DND-41 (cell line): Measurements from ENCODE around the gene OPCML.

Experiments used
- ATAC-seq: fragments of 200-7000 bp; cut with Tn5 transposase; 3 replicates; pipeline ENCODE4 v1.9.1; 2021; ENCODE audit warnings: low read depth; ENCODE audit not compliant: insufficient read depth
- DNase-seq: peaks from one replicate; pipeline ENCODE4 v3.0.0-alpha.2; 2020
- H2AFZ ChIP-seq: 2 replicates; pipeline ENCODE4 v1.6.0; 2012; ENCODE audit warnings: low read depth, low read length
- H3K27ac ChIP-seq: 2 replicates; pipeline ENCODE4 v1.5.1; 2012; ENCODE audit warnings: low read length, inconsistent platforms
- H3K27me3 ChIP-seq: fragments of 200-600 bp; sonication (generic); 2 replicates; pipeline ENCODE4 v1.6.0; 2012; ENCODE audit warnings: low read length, mild to moderate bottlenecking, inconsistent platforms; ENCODE audit not compliant: insufficient read depth, poor library complexity
- H3K36me3 ChIP-seq: 2 replicates; pipeline ENCODE4 v1.5.1; 2012; ENCODE audit warnings: low read length, inconsistent platforms; ENCODE audit not compliant: insufficient read depth
- H3K4me1 ChIP-seq: 2 replicates; pipeline ENCODE4 v1.5.1; 2012; ENCODE audit warnings: mild to moderate bottlenecking, low read length; ENCODE audit not compliant: insufficient read depth
- H3K4me2 ChIP-seq: 2 replicates; pipeline ENCODE4 v1.6.0; 2012; ENCODE audit warnings: mild to moderate bottlenecking, moderate library complexity, low read length, inconsistent platforms; ENCODE audit not compliant: insufficient read depth
- H3K4me3 ChIP-seq, 2 experiments: fragments of 200-600 bp in 1 of 2; shearing (Covaris generic) in 1 of 2; 2 replicates each; pipeline ENCODE4 v1.5.1; 2012 to 2016; ENCODE audit warnings: inconsistent platforms in 2 of 2, low read length in 2 of 2, mild to moderate bottlenecking in 2 of 2, low read depth in 1 of 2, moderate library complexity in 1 of 2
- H3K79me2 ChIP-seq: 2 replicates; pipeline ENCODE4 v1.6.0; 2012; ENCODE audit warnings: low read length, inconsistent platforms; ENCODE audit not compliant: insufficient read depth
- H3K9ac ChIP-seq: 2 replicates; pipeline ENCODE4 v1.6.0; 2012; ENCODE audit warnings: low read depth, mild to moderate bottlenecking, inconsistent platforms, low read length, moderate library complexity
- H3K9me3 ChIP-seq: 2 replicates; pipeline ENCODE4 v1.5.1; 2012; ENCODE audit warnings: low read length, moderate library complexity, mild to moderate bottlenecking, inconsistent platforms; ENCODE audit not compliant: insufficient read depth, severe bottlenecking
- H4K20me1 ChIP-seq: 2 replicates; pipeline ENCODE4 v1.6.0; 2012; ENCODE audit warnings: low read length; ENCODE audit not compliant: insufficient read depth
- EZH2 ChIP-seq: IDR thresholded peaks from 3 replicates; pipeline ENCODE4 v1.6.1; 2012; ENCODE audit warnings: borderline replicate concordance, low read depth, mild to moderate bottlenecking, moderate library complexity, low read length, inconsistent platforms; ENCODE audit not compliant: severe bottlenecking
- TF ChIP-seq, protein P1 (sequence below): IDR thresholded peaks from 2 replicates; pipeline ENCODE4 v1.5.1; 2012; ENCODE audit warnings: borderline replicate concordance, low read length, moderate library complexity, mild to moderate bottlenecking; ENCODE audit not compliant: poor library complexity, severe bottlenecking; ENCODE audit errors: extremely low read depth

OPCML gene

DNA sequence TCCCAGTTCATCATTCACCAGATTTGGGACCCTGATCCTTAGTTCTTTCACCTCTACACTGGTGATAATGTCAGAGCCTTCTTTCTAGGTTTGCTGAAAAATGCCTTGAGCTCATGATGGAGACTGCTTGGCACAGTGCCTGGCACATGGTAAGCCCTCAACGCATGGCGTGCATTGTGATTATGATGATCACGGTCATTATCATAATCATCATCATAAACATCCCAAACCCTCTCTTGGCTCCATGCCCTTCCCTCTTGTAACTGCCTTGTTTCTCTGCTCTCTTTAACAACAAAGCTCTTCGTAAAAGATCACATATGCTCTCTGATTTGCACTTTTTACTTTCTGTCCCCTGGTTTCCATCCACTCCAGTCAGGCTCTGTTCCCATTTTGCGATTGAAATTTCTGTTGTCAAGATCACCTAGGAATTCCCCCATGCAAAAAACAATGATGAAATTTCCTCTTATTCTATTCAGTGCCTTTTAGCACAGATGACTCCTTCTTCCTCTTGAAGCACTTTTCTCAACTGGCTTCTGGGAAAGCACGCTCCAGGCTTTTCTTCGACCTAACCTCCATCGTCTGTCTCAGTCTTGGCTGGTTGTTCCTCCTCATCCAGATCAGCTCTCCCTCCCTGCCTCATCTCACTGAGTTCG lies 479.1 kb downstream of the OPCML start:
- Histone ChIP-seq H3K4me1 (no peaks in the 10 kb centered on the region), H3K9ac (no peak overlapping the region), H3K27ac (no peak overlapping the region), H3K4me2 (no peak overlapping the region), H2AFZ (no peak overlapping the region), H3K9me3 (no peaks in the 10 kb centered on the region), H3K79me2 (no peaks in the 10 kb centered on the region), H3K27me3 (peaks cover 4% of the 10 kb centered on the region), H4K20me1 (no peaks in the 10 kb centered on the region), H3K36me3 (no peaks in the 10 kb centered on the region), H3K4me3 (no peak overlapping the region)
- DNase-seq, result no peak
- ATAC-seq, result no peak
- TF ChIP-seq EZH2, result no peak
- TF ChIP-seq, protein P1, sequence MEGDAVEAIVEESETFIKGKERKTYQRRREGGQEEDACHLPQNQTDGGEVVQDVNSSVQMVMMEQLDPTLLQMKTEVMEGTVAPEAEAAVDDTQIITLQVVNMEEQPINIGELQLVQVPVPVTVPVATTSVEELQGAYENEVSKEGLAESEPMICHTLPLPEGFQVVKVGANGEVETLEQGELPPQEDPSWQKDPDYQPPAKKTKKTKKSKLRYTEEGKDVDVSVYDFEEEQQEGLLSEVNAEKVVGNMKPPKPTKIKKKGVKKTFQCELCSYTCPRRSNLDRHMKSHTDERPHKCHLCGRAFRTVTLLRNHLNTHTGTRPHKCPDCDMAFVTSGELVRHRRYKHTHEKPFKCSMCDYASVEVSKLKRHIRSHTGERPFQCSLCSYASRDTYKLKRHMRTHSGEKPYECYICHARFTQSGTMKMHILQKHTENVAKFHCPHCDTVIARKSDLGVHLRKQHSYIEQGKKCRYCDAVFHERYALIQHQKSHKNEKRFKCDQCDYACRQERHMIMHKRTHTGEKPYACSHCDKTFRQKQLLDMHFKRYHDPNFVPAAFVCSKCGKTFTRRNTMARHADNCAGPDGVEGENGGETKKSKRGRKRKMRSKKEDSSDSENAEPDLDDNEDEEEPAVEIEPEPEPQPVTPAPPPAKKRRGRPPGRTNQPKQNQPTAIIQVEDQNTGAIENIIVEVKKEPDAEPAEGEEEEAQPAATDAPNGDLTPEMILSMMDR, result no peak

DNA sequence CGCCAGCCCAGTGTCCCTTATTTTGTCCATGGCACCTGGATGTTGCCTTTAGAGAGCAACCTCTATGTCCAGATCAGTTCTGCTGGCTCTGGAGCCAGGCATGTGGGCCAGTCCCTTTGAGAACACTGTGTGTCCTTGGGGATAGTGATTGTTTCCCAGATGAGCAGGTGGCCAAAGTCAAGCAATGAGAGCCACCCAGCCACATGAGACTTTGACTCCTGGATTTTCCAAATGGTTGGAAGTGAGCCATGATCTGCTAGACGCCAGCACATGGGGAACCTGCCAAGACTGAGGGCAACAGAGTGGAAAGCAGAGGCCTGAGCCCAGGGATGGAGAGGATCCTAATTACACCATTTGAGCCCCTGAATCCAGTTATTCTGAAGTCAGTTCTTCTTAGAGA lies 479.8 kb downstream of the OPCML start:
- no peaks in the 10 kb centered on the region for H3K79me2 ChIP-seq
- no peak overlapping the region for H2AFZ ChIP-seq
- no peak overlapping the region for H3K9ac ChIP-seq
- H3K27me3 ChIP-seq, result peaks cover 5% of the 10 kb centered on the region
- ATAC-seq, result no peak
- no peak overlapping the region for H3K27ac ChIP-seq
- H3K36me3 ChIP-seq, result no peaks in the 10 kb centered on the region
- H4K20me1 ChIP-seq, result no peaks in the 10 kb centered on the region
- H3K4me1 ChIP-seq, result no peaks in the 10 kb centered on the region
- no peak overlapping the region for H3K4me2 ChIP-seq
- no peak for TF ChIP-seq EZH2
- TF ChIP-seq, protein P1, result no peak
- no peak overlapping the region for H3K4me3 ChIP-seq
- H3K9me3 ChIP-seq, result no peaks in the 10 kb centered on the region
- DNase-seq, result no peak

DNA sequence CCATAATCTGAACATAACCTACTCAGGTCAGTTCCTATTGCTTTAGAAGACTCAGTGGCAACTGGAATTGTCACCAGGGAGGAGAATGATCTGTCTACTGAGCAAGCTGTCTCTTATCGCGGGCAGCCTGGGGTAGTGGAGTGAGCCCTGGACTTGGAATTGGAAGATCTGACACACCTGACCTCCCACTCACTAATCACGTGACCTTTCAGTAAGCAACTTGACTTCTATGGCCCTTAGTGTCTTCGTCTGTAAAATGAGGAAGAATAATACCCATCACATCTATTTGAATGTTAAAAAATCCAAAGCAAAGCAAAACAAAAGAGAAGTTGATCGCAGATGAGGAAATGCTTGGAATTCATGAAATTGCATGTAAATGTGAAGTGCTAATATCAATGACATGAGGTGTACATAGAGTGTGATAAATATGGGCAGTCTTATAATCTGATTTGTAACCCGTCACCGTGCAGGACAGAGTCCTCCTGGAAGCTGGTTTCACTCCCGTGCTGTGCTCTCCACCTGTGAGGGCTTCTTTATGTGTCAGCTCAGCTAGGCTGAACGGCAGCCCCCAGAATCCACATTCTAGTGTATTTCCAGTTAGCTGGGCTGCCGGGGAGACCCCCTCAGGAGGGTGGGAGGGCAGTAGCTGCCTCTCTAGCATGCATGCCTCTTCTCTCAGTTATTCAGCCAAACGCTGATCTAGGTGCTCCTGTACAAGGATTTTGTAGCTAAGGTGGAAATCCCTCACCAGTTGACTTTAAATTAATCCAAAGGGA lies 482.9 kb downstream of the OPCML start:
- Histone ChIP-seq H3K4me2 (no peak overlapping the region), H3K27me3 (peaks cover 15% of the 10 kb centered on the region), H3K27ac (no peak overlapping the region), H2AFZ (no peak overlapping the region), H4K20me1 (no peaks in the 10 kb centered on the region), H3K4me1 (no peaks in the 10 kb centered on the region), H3K36me3 (no peaks in the 10 kb centered on the region), H3K79me2 (no peaks in the 10 kb centered on the region), H3K4me3 (no peak overlapping the region), H3K9ac (no peak overlapping the region), H3K9me3 (no peaks in the 10 kb centered on the region)
- no peak for TF ChIP-seq EZH2
- TF ChIP-seq, protein P1, result no peak
- ATAC-seq, result no peak
- DNase-seq, result no peak
